Measurements from ENCODE around the gene FADS2. TPM values are rescaled to one million over a fixed set of nuclear protein-coding genes. Genes with fewer than 3 reads are reported as not detected.

The FADS2 gene
- total and polyA plus RNA-seq, 2 of the 13 experiments (the other 11 are each of a cell fraction or from before 2014, with no cell fraction given) = 90.1 to 124 TPM

DNA sequence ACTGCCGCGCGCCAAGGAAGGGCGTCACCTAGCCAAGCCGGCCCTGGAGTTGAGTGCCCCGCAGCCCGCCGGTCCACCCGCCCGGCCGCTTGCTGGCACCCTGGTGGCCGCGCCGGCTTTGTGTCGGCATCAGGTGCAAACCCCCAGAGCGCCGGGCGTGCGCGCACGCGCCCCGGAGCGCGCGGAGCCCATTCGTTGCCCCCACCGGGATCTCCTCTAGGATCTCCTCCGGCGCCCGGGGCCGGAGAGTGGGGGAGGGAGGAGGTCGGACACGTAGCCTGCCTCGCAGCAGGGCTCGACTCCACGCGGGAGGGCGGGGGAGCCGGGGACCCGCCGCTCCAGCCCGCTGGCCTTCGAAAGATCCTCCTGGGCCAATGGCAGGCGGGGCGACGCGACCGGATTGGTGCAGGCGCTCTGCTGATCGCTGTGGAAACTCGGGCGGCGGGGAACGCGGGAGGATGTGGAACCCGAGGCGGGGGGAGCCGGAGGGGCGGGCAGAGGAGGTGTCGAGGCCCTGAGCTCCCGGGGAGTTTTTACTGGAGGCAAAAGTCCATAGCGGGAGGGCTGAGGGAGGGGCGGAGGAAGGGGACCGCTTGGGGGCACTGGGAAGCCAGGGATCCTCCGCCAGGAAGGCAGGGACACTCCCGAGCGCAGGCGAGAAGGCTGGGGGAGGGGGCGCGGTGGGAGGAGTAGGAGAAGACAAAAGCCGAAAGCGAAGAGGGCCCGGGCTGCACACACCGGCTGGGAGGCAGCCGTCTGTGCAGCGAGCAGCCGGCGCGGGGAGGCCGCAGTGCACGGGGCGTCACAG is at the start of gene FADS2 (continued):
- TF ChIP-seq, protein P1, sequence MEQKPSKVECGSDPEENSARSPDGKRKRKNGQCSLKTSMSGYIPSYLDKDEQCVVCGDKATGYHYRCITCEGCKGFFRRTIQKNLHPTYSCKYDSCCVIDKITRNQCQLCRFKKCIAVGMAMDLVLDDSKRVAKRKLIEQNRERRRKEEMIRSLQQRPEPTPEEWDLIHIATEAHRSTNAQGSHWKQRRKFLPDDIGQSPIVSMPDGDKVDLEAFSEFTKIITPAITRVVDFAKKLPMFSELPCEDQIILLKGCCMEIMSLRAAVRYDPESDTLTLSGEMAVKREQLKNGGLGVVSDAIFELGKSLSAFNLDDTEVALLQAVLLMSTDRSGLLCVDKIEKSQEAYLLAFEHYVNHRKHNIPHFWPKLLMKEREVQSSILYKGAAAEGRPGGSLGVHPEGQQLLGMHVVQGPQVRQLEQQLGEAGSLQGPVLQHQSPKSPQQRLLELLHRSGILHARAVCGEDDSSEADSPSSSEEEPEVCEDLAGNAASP (CRISPR knock-in tag; IDR thresholded peaks at IDR 0.05; ENCODE audit: borderline replicate concordance) = peak; percentile 7; the same call in 1 of the 2 replicates
- TF ChIP-seq, protein P2, sequence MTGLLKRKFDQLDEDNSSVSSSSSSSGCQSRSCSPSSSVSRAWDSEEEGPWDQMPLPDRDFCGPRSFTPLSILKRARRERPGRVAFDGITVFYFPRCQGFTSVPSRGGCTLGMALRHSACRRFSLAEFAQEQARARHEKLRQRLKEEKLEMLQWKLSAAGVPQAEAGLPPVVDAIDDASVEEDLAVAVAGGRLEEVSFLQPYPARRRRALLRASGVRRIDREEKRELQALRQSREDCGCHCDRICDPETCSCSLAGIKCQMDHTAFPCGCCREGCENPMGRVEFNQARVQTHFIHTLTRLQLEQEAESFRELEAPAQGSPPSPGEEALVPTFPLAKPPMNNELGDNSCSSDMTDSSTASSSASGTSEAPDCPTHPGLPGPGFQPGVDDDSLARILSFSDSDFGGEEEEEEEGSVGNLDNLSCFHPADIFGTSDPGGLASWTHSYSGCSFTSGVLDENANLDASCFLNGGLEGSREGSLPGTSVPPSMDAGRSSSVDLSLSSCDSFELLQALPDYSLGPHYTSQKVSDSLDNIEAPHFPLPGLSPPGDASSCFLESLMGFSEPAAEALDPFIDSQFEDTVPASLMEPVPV (CRISPR knock-in tag; IDR thresholded peaks at IDR 0.05) = no peak; the same call in 1 of the 2 replicates
- TF ChIP-seq RARA (CRISPR knock-in tag; IDR thresholded peaks at IDR 0.05) (no peak), ZNF879 (CRISPR knock-in tag; IDR thresholded peaks at IDR 0.05) (no peak), CENPX (CRISPR knock-in tag; IDR thresholded peaks at IDR 0.05) (no peak), ZNF280D (CRISPR knock-in tag; IDR thresholded peaks at IDR 0.05) (no peak), SRF (IDR thresholded peaks at IDR 0.05; ENCODE audit: low read depth, low read length) (no peak), ZNF276 (CRISPR knock-in tag; IDR thresholded peaks at IDR 0.05; ENCODE audit: low read depth) (no peak), YEATS2 (CRISPR knock-in tag; IDR thresholded peaks at IDR 0.05; ENCODE audit: borderline replicate concordance) (no peak), BRCA1 (CRISPR knock-in tag; IDR thresholded peaks at IDR 0.05) (no peak)
- TF ChIP-seq, protein P3, sequence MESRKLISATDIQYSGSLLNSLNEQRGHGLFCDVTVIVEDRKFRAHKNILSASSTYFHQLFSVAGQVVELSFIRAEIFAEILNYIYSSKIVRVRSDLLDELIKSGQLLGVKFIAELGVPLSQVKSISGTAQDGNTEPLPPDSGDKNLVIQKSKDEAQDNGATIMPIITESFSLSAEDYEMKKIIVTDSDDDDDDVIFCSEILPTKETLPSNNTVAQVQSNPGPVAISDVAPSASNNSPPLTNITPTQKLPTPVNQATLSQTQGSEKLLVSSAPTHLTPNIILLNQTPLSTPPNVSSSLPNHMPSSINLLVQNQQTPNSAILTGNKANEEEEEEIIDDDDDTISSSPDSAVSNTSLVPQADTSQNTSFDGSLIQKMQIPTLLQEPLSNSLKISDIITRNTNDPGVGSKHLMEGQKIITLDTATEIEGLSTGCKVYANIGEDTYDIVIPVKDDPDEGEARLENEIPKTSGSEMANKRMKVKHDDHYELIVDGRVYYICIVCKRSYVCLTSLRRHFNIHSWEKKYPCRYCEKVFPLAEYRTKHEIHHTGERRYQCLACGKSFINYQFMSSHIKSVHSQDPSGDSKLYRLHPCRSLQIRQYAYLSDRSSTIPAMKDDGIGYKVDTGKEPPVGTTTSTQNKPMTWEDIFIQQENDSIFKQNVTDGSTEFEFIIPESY (CRISPR knock-in tag; IDR thresholded peaks at IDR 0.05) = peak; percentile 92
- TF ChIP-seq, protein P4, sequence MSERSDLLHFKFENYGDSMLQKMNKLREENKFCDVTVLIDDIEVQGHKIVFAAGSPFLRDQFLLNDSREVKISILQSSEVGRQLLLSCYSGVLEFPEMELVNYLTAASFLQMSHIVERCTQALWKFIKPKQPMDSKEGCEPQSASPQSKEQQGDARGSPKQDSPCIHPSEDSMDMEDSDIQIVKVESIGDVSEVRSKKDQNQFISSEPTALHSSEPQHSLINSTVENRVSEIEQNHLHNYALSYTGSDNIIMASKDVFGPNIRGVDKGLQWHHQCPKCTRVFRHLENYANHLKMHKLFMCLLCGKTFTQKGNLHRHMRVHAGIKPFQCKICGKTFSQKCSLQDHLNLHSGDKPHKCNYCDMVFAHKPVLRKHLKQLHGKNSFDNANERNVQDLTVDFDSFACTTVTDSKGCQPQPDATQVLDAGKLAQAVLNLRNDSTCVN (CRISPR knock-in tag; IDR thresholded peaks at IDR 0.05; ENCODE audit: borderline replicate concordance) = 0 out of 2 replicates have a peak, but pooled peaks have one; percentile 21

Measured in HepG2 (cell line).